Brain microvascular endothelial cell (primary cell): ENCODE measurements around the gene PCDH1.

Experiments
- DNase-seq: peaks from one replicate; pipeline ENCODE4 v3.0.0-alpha.2; 2020
- H3K27ac ChIP-seq: fragments of 250-450 bp; sonication (Bioruptor Pico); 2 replicates; pipeline ENCODE4 v1.5.1; 2020; ENCODE audit warnings: mild to moderate bottlenecking, moderate library complexity
- H3K27me3 ChIP-seq: fragments of 250-450 bp; sonication (Bioruptor Pico); replicated peaks from 2 replicates; pipeline ENCODE4 v1.5.1; 2020; ENCODE audit warnings: mild to moderate bottlenecking
- H3K36me3 ChIP-seq: fragments of 250-450 bp; sonication (Bioruptor Pico); replicated peaks from 2 replicates; pipeline ENCODE4 v1.5.1; 2020; ENCODE audit warnings: mild to moderate bottlenecking
- H3K4me3 ChIP-seq: 2 replicates; pipeline ENCODE4 v1.5.1; 2011; ENCODE audit warnings: low read depth, mild to moderate bottlenecking, control low read depth, low read length, moderate library complexity
- CTCF ChIP-seq: IDR thresholded peaks from 2 replicates; pipeline ENCODE4 v1.5.1; 2011; ENCODE audit warnings: low read depth, mild to moderate bottlenecking, moderate library complexity, low read length, control low read depth, inconsistent platforms; ENCODE audit errors: missing control alignments
- in situ Hi-C: cut with HindIII; loops from 2 replicates; pipeline ENCODE4 v1.10.0; 2017; ENCODE audit warnings: low sequenced_read_pairs, low pct_ligation_motif_present

PCDH1 gene

GRCh38 chr5:141881886-141882285 lies 3.7 kb upstream of the PCDH1 start:
- H3K27ac ChIP-seq: no peak overlapping the region
- in situ Hi-C loops: no loop called here
- H3K4me3 ChIP-seq: no peak overlapping the region
- no peak for TF ChIP-seq CTCF
- H3K27me3 ChIP-seq: peaks cover 57% of the 10 kb centered on the region
- no peaks in the 10 kb centered on the region for H3K36me3 ChIP-seq
- no peak for DNase-seq

GRCh38 chr5:141880961-141881801 lies 3.0 kb upstream of the PCDH1 start:
- no peak for DNase-seq
- in situ Hi-C loops: no loop called here
- no peak for TF ChIP-seq CTCF
- peaks cover 64% of the 10 kb centered on the region for H3K27me3 ChIP-seq
- H3K27ac ChIP-seq: no peak overlapping the region
- H3K36me3 ChIP-seq: no peaks in the 10 kb centered on the region
- H3K4me3 ChIP-seq: no peak overlapping the region

GRCh38 chr5:141879941-141880738 lies 1.9 kb upstream of the PCDH1 start:
- TF ChIP-seq CTCF: no peak
- no peak overlapping the region for H3K27ac ChIP-seq
- peaks cover 74% of the 10 kb centered on the region for H3K27me3 ChIP-seq
- no peak for DNase-seq
- no peak overlapping the region for H3K4me3 ChIP-seq
- H3K36me3 ChIP-seq: no peaks in the 10 kb centered on the region
- in situ Hi-C loops: no loop called here

- Histone ChIP-seq H3K27me3 (peaks cover 77% of the 10 kb centered on the region), H3K36me3 (no peaks in the 10 kb centered on the region), H3K27ac (no peak overlapping the region), H3K4me3 (no peak overlapping the region)
- TF ChIP-seq CTCF: no peak
- in situ Hi-C loops: no loop called here
- no peak for DNase-seq
These were observed 1.2 kb upstream of the PCDH1 start for GRCh38 chr5:141879426-141879759.

- in situ Hi-C loops: no loop called here
- Histone ChIP-seq H3K27ac (no peak overlapping the region), H3K36me3 (no peaks in the 10 kb centered on the region), H3K4me3 (peak overlapping the region; percentile 35), H3K27me3 (peaks cover 79% of the 10 kb centered on the region)
- peak; percentile 98 for TF ChIP-seq CTCF
- peak; percentile 72 for DNase-seq
These were observed 658 bp upstream of the PCDH1 start for GRCh38 chr5:141878711-141879425.
